IPS-18c (cell line): ENCODE measurements around the gene GIMAP5.

Experiments
- H3K4me3 ChIP-seq: 2 replicates; pipeline ENCODE4 v1.7.0; 2013; ENCODE audit warnings: low read depth, mild to moderate bottlenecking, low read length, moderate library complexity; ENCODE audit not compliant: insufficient read depth
- H3K9me3 ChIP-seq: one replicate; pipeline ENCODE4 v1.6.1; 2013; ENCODE audit warnings: mild to moderate bottlenecking, low read length, moderate library complexity; ENCODE audit not compliant: control insufficient read depth, insufficient read depth

The GIMAP5 gene

GRCh38 chr7:150731916-150732315 is 5.3 kb upstream of the GIMAP5 start:
- no peaks in the 10 kb centered on the region for H3K9me3 ChIP-seq
- no peak overlapping the region for H3K4me3 ChIP-seq

GRCh38 chr7:150732786-150733481 is 4.3 kb upstream of the GIMAP5 start:
- Histone ChIP-seq H3K4me3 (no peak overlapping the region), H3K9me3 (no peaks in the 10 kb centered on the region)

- H3K4me3 ChIP-seq: no peak overlapping the region
- no peaks in the 10 kb centered on the region for H3K9me3 ChIP-seq
Observed at GRCh38 chr7:150733482-150734095, 3.6 kb upstream of the GIMAP5 start.

- H3K9me3 ChIP-seq: no peaks in the 10 kb centered on the region
- H3K4me3 ChIP-seq: no peak overlapping the region
Observed at GRCh38 chr7:150734254-150734653, 3.0 kb upstream of the GIMAP5 start.

GRCh38 chr7:150735596-150736358 is 1.4 kb upstream of the GIMAP5 start:
- Histone ChIP-seq H3K4me3 (no peak overlapping the region), H3K9me3 (no peaks in the 10 kb centered on the region)

- Histone ChIP-seq H3K9me3 (no peaks in the 10 kb centered on the region), H3K4me3 (no peak overlapping the region)
Observed at GRCh38 chr7:150736864-150737263, 354 bp upstream of the GIMAP5 start.

- Histone ChIP-seq H3K9me3 (no peaks in the 10 kb centered on the region), H3K4me3 (no peak overlapping the region)
Observed at GRCh38 chr7:150738092-150738491, 874 bp downstream of the GIMAP5 start.

GRCh38 chr7:150738591-150739001 is 1.4 kb downstream of the GIMAP5 start:
- Histone ChIP-seq H3K9me3 (no peaks in the 10 kb centered on the region), H3K4me3 (no peak overlapping the region)

- Histone ChIP-seq H3K9me3 (no peaks in the 10 kb centered on the region), H3K4me3 (no peak overlapping the region)
Observed at GRCh38 chr7:150739033-150739432, 1.8 kb downstream of the GIMAP5 start.

- no peaks in the 10 kb centered on the region for H3K9me3 ChIP-seq
- H3K4me3 ChIP-seq: no peak overlapping the region
Observed at GRCh38 chr7:150740053-150740452, 2.8 kb downstream of the GIMAP5 start.

- no peaks in the 10 kb centered on the region for H3K9me3 ChIP-seq
- H3K4me3 ChIP-seq: no peak overlapping the region
Observed at GRCh38 chr7:150742286-150742968, 5.2 kb downstream of the GIMAP5 start.

GRCh38 chr7:150744041-150744656 is 6.9 kb downstream of the GIMAP5 start:
- no peaks in the 10 kb centered on the region for H3K9me3 ChIP-seq
- no peak overlapping the region for H3K4me3 ChIP-seq

GRCh38 chr7:150745086-150745485 is 7.9 kb downstream of the GIMAP5 start:
- Histone ChIP-seq H3K9me3 (no peaks in the 10 kb centered on the region), H3K4me3 (no peak overlapping the region)

GRCh38 chr7:150745876-150746275 is 8.7 kb downstream of the GIMAP5 start:
- no peak overlapping the region for H3K4me3 ChIP-seq
- no peaks in the 10 kb centered on the region for H3K9me3 ChIP-seq

GRCh38 chr7:150746921-150747320 is 9.7 kb downstream of the GIMAP5 start:
- Histone ChIP-seq H3K4me3 (no peak overlapping the region), H3K9me3 (no peaks in the 10 kb centered on the region)

GRCh38 chr7:150748376-150748775 is 11.2 kb downstream of the GIMAP5 start:
- H3K9me3 ChIP-seq: no peaks in the 10 kb centered on the region
- H3K4me3 ChIP-seq: no peak overlapping the region

- Histone ChIP-seq H3K9me3 (no peaks in the 10 kb centered on the region), H3K4me3 (no peak overlapping the region)
Observed at GRCh38 chr7:150751702-150752101, 14.5 kb downstream of the GIMAP5 start.
